ENCODE results near the gene PAPLN.

Gene PAPLN

GRCh38 chr14:73313151-73313550 is 75.8 kb downstream of the PAPLN start:
- DNase-seq (ENCODE audit: low read depth): no peak
- TF ChIP-seq CTCF (IDR thresholded peaks at IDR 0.05; ENCODE audit: low read depth, low read length, missing control alignments): no peak
- H3K4me3 ChIP-seq (ENCODE audit: low read depth, low read length): no peak overlapping the region
- in situ Hi-C loops (cut with HindIII; ENCODE audit: low sequenced_read_pairs): no loop called here

DNA sequence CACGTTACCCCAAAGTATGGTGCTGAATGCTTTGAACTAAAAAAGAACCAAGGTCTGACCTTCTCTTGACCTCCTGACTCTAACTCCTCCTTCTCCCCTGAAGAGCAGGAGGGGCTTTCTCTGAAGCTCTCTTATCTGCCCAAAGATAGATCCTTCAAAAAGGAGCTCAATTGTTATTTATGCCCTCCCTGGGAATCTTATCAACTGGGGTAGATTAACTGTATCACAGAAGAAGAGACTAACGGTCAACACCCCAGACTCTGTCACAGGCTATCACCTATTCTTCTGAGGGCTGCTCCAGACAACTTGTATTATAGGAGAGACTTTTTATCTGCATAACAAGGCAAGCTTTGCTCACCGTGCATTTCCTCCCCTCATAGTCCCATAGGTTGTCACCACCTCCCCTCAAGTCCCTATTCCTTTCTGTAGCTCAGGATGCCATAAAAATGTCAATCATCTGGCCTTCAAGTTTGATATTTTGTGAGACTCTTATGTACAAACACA is 86.6 kb downstream of the PAPLN start:
- no peak for DNase-seq (ENCODE audit: low read depth)
- H3K4me3 ChIP-seq (ENCODE audit: low read depth, low read length): no peak overlapping the region
- in situ Hi-C loops (cut with HindIII; ENCODE audit: low sequenced_read_pairs): no loop called here
- TF ChIP-seq CTCF (IDR thresholded peaks at IDR 0.05; ENCODE audit: low read depth, low read length, missing control alignments): no peak
